GM12872 (cell line): ENCODE results near the gene RNPEP.

Experiments
- TF ChIP-seq, protein P1 (sequence below): IDR thresholded peaks from 3 replicates; pipeline ENCODE4 v1.5.1; 2011; ENCODE audit warnings: low read depth, mild to moderate bottlenecking, low read length, moderate library complexity; ENCODE audit not compliant: insufficient read depth

The RNPEP gene

DNA sequence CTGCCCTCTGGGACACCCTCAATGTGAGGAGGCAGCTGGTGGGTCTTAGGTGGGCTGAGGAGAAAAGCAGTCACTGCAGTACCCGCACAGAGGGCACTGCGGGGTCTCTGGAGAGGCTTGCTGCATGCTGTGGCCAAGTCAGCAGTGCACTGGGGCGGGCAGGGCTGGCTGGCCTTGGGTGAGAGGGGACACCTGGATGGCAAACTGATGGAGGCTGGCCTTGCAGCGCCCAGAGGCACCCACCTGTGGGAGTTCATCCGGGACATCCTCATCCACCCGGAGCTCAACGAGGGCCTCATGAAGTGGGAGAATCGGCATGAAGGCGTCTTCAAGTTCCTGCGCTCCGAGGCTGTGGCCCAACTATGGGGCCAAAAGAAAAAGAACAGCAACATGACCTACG lies 31.2 kb downstream of the RNPEP start:
- TF ChIP-seq, protein P1, sequence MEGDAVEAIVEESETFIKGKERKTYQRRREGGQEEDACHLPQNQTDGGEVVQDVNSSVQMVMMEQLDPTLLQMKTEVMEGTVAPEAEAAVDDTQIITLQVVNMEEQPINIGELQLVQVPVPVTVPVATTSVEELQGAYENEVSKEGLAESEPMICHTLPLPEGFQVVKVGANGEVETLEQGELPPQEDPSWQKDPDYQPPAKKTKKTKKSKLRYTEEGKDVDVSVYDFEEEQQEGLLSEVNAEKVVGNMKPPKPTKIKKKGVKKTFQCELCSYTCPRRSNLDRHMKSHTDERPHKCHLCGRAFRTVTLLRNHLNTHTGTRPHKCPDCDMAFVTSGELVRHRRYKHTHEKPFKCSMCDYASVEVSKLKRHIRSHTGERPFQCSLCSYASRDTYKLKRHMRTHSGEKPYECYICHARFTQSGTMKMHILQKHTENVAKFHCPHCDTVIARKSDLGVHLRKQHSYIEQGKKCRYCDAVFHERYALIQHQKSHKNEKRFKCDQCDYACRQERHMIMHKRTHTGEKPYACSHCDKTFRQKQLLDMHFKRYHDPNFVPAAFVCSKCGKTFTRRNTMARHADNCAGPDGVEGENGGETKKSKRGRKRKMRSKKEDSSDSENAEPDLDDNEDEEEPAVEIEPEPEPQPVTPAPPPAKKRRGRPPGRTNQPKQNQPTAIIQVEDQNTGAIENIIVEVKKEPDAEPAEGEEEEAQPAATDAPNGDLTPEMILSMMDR, result no peak

DNA sequence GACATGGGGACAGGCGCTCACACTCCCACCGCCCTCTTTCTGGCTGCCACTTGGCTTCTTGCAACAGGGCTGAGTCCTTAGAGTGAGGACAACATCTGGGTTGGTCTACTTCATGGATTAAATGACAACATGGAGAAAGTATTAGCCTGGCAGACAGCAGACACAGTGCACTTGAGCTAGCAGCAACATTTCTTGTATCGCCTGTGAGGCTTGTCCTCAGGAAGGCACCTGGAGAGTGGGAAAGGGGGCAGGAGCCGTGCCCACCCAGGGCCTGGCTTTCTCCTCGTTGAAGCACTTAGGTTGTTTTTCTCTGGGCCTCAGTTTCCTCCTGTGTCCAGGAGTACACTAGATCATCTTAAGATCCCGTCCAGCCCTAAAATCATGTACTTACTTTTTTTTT lies 31.6 kb downstream of the RNPEP start:
- TF ChIP-seq, protein P1, result no peak

- TF ChIP-seq, protein P1, result no peak
Measured at GRCh38 chr1:202014915-202015661, 32.6 kb downstream of the RNPEP start.

DNA sequence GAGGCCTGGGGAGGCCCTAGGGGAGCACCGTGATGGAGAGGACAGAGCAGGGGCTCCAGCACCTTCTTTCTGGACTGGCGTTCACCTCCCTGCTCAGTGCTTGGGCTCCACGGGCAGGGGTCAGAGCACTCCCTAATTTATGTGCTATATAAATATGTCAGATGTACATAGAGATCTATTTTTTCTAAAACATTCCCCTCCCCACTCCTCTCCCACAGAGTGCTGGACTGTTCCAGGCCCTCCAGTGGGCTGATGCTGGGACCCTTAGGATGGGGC lies 33.2 kb downstream of the RNPEP start:
- TF ChIP-seq, protein P1, result no peak

GRCh38 chr1:202016022-202016810 lies 33.8 kb downstream of the RNPEP start:
- TF ChIP-seq, protein P1, result no peak

DNA sequence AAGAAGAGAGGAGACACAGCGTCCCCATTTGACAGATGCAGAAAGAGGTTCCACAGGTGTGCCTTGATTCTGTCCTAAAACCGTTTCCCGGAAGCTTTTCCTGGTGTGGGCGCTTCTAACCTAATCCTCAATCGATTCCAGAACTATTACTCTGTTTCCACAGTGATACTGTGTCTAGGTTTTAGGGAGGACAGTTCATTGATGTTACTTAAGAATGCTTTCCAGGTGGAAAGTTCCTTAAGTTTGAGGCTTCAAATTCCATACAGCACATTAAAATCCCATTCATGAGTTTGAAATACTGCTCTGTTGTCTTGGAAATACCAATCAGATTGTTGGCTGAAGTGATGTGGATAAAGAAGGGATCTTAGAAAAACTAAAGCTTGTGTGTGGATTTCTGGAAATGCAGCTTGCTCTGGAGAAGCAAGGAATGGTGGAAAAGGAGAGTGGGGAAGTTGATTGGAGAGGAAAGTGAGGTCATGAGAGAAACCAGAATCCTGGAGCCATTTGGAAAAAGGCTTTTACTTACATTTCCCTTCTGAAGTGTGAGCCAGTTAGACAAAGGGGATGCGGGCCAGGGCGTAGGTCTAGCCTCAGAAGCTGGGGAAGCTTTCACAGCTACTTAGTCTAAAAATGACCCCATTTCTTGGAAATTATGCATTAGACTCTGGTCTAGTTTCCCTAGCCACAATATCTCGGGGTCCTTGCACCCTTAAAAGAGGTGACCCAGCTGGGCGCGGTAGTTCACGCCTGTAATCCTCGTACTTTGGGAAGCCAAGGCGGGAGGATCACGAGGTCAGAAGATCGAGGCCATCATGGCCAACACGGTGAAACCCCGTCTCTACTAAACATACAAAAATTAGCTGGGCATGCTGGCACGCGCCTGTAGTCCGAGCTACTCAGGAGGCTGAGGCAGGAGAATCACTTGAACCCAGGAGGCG lies 34.6 kb downstream of the RNPEP start:
- TF ChIP-seq, protein P1, result no peak
